GM19240 (cell line): Measurements from ENCODE around the gene C1orf122.
"Not testable (repeated sequence)": the region's sequence is repeated elsewhere in the genome, so short reads cannot be mapped to it uniquely, and the experiment has no call there.

Source experiments
- DNase-seq: peaks from one replicate; pipeline ENCODE4 v3.0.0; 2011; ENCODE audit warnings: low spot score; ENCODE audit not compliant: insufficient read length

C1orf122 gene

GRCh38 chr1:37807555-37808368 is at the start of gene C1orf122, which contains the start of gene YRDC:
Gene C1orf122 (plus strand): TSS chr1:37807790. CDS start chr1:37808405, 615 bp downstream.
Gene YRDC (minus strand): TSS chr1:37808208. CDS start chr1:37808180, 28 bp downstream.
- DNase-seq: peak; percentile 99

- DNase-seq: no peak
Measured at GRCh38 chr1:37759451-37759850, 48.1 kb upstream of the C1orf122 start.

GRCh38 chr1:37761416-37762095 is 46.0 kb upstream of the C1orf122 start:
- no peak for DNase-seq

GRCh38 chr1:37762516-37762915 is 45.1 kb upstream of the C1orf122 start:
- DNase-seq: no peak

- no peak for DNase-seq
Measured at GRCh38 chr1:37763791-37764413, 43.7 kb upstream of the C1orf122 start.

GRCh38 chr1:37764414-37764825 is 43.2 kb upstream of the C1orf122 start:
- no peak for DNase-seq

- no peak for DNase-seq
Measured at GRCh38 chr1:37764888-37765441, 42.6 kb upstream of the C1orf122 start, which contains the start of gene EPHA10. Gene EPHA10 (minus strand): TSS chr1:37765120. CDS start chr1:37765066, 54 bp downstream.

- no peak for DNase-seq
Measured at GRCh38 chr1:37765916-37766664, 41.5 kb upstream of the C1orf122 start.

GRCh38 chr1:37767488-37767887 is 40.1 kb upstream of the C1orf122 start:
- no peak for DNase-seq

- DNase-seq: not testable (repeated sequence)
Measured at GRCh38 chr1:37771440-37771839, 36.1 kb upstream of the C1orf122 start.

GRCh38 chr1:37776946-37777516 is 30.6 kb upstream of the C1orf122 start:
- no peak for DNase-seq

GRCh38 chr1:37778654-37779053 is 28.9 kb upstream of the C1orf122 start:
- no peak for DNase-seq

GRCh38 chr1:37782491-37782890 is 25.1 kb upstream of the C1orf122 start:
- no peak for DNase-seq

GRCh38 chr1:37792943-37793686 is 14.5 kb upstream of the C1orf122 start:
- DNase-seq: no peak

GRCh38 chr1:37793773-37794371 is 13.7 kb upstream of the C1orf122 start, which contains the start of gene MANEAL:
Gene MANEAL (plus strand): TSS chr1:37793847. CDS start chr1:37794183, 336 bp downstream.
- DNase-seq: peak; percentile 59

GRCh38 chr1:37794372-37795339 is 12.9 kb upstream of the C1orf122 start:
- no peak for DNase-seq

- DNase-seq: no peak
Measured at GRCh38 chr1:37795340-37796125, 12.1 kb upstream of the C1orf122 start.
